HL-60 (cell line): Measurements from ENCODE around the gene SMC6.

Experiments
- POLR2AphosphoS5 ChIP-seq: IDR thresholded peaks from 2 replicates; pipeline ENCODE4 v1.6.1; 2012; ENCODE audit warnings: low read depth
- SPI1 ChIP-seq: IDR thresholded peaks from 2 replicates; pipeline ENCODE4 v1.6.1; 2012; ENCODE audit warnings: low read depth, mild to moderate bottlenecking, borderline replicate concordance
- TF ChIP-seq, protein P1 (sequence below): IDR thresholded peaks from one replicate; pipeline ENCODE4 v1.5.1; 2011; ENCODE audit warnings: low read length, control low read depth, inconsistent platforms; ENCODE audit not compliant: insufficient read depth

DNA sequence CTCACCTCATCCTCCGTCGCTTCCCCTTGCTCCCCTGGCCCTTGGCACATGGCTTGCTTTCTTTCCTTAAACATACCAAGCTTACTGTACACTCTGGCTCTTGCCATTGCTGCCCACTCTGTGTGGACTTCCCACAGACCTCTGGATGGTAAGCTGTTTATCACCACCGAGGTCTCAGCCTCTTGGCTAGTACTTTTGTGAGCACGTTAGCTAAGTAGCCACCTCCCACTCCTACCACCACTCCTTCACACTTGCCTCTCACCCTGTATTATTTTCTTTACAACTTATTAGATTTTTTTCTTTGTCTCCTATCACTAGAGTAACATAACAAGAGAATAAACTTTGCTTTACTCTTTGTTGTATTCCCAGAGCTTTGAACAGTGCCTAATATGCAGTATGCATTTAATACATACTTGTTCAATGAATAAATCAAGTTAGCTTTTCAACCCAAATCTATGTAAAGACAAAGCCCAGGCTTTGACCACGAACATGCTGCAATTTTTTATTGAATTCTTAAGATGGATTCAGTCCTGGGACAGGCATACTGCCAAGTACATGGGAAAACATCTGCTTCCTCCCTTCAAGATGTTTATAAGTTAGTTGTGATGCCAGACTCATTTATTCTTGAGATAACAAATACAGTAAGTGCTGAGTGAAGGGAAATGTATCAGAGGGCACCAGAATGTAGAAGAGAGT, 37.7 kb upstream of the SMC6 start:
- TF ChIP-seq SPI1, result no peak
- TF ChIP-seq, protein P1, sequence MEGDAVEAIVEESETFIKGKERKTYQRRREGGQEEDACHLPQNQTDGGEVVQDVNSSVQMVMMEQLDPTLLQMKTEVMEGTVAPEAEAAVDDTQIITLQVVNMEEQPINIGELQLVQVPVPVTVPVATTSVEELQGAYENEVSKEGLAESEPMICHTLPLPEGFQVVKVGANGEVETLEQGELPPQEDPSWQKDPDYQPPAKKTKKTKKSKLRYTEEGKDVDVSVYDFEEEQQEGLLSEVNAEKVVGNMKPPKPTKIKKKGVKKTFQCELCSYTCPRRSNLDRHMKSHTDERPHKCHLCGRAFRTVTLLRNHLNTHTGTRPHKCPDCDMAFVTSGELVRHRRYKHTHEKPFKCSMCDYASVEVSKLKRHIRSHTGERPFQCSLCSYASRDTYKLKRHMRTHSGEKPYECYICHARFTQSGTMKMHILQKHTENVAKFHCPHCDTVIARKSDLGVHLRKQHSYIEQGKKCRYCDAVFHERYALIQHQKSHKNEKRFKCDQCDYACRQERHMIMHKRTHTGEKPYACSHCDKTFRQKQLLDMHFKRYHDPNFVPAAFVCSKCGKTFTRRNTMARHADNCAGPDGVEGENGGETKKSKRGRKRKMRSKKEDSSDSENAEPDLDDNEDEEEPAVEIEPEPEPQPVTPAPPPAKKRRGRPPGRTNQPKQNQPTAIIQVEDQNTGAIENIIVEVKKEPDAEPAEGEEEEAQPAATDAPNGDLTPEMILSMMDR, result no peak
- no peak for TF ChIP-seq POLR2AphosphoS5
